Body of pancreas (tissue), 4 donors: ENCODE results near the gene MAP4K4.

ENCODE experiments used
- CTCF ChIP-seq, 7 experiments: fragments of 450-650 bp in 4 of 7; fragments of 200-600 bp in 3 of 7; sonication (generic) in 3 of 7; IDR thresholded peaks; one replicate each; pipeline ENCODE4 v1.5.1; 2016 to 2019; ENCODE audit warnings: antibody characterized with exemption in 7 of 7
- POLR2A ChIP-seq, 3 donors: fragments of 450-650 bp; IDR thresholded peaks; one replicate each; pipeline ENCODE4 v1.6.1; 2016; ENCODE audit warnings: antibody characterized with exemption in 3 of 3, mild to moderate bottlenecking in 2 of 3

GRCh38 chr2:101803945-101804696 lies 106.6 kb downstream of the MAP4K4 start:
- TF ChIP-seq CTCF (IDR thresholded peaks at IDR 0.05): no peak
- TF ChIP-seq POLR2A (IDR thresholded peaks at IDR 0.05): no peak
